Esophagus mucosa (tissue), 1 donor: Measurements from ENCODE around the gene ABI2. TPM values are rescaled to one million over a fixed set of nuclear protein-coding genes. Genes with fewer than 3 reads are reported as not detected.

Source experiments
- ATAC-seq: fragments of 200-7000 bp; cut with Tn5 transposase; one replicate; pipeline ENCODE4 v1.9.1; 2020
- total RNA-seq: library from RNA; stranded (reverse); gene quantifications from one replicate; pipeline ENCODE4 v1.2.4, GENCODE V29; 2023
- donor health status: DM: yes; HTN: yes; CAD: no.

Gene ABI2
- total RNA-seq, 1 donor from 2014 or later: 13.7 TPM

GRCh38 chr2:203431391-203432185 lies 103.4 kb downstream of the ABI2 start:
- ATAC-seq: no peak

GRCh38 chr2:203432811-203433210 lies 104.6 kb downstream of the ABI2 start:
- ATAC-seq: no peak

GRCh38 chr2:203436496-203436895 lies 108.3 kb downstream of the ABI2 start:
- ATAC-seq: no peak

GRCh38 chr2:203437511-203437910 lies 109.3 kb downstream of the ABI2 start:
- no peak for ATAC-seq

- no peak for ATAC-seq
Measured at GRCh38 chr2:203438528-203438927, 110.3 kb downstream of the ABI2 start.

GRCh38 chr2:203440671-203441070 lies 112.5 kb downstream of the ABI2 start:
- ATAC-seq: no peak

GRCh38 chr2:203441463-203441862 lies 113.3 kb downstream of the ABI2 start:
- ATAC-seq: no peak

- no peak for ATAC-seq
Measured at GRCh38 chr2:203442463-203442862, 114.3 kb downstream of the ABI2 start.

- no peak for ATAC-seq
Measured at GRCh38 chr2:203444738-203445137, 116.5 kb downstream of the ABI2 start.

GRCh38 chr2:203446071-203446481 lies 117.9 kb downstream of the ABI2 start:
- ATAC-seq: no peak

- no peak for ATAC-seq
Measured at GRCh38 chr2:203446780-203447179, 118.6 kb downstream of the ABI2 start.

GRCh38 chr2:203450561-203450960 lies 122.4 kb downstream of the ABI2 start:
- peak; percentile 34 for ATAC-seq

GRCh38 chr2:203451011-203451410 lies 122.8 kb downstream of the ABI2 start:
- no peak for ATAC-seq

GRCh38 chr2:203451689-203452088 lies 123.5 kb downstream of the ABI2 start:
- ATAC-seq: peak; percentile 65

- peak; percentile 70 for ATAC-seq
Measured at GRCh38 chr2:203453858-203454451, 125.8 kb downstream of the ABI2 start.

GRCh38 chr2:203455209-203455608 lies 127.0 kb downstream of the ABI2 start:
- ATAC-seq: no peak

GRCh38 chr2:203461746-203462145 lies 133.6 kb downstream of the ABI2 start:
- ATAC-seq: no peak

- ATAC-seq: no peak
Measured at GRCh38 chr2:203462308-203462707, 134.1 kb downstream of the ABI2 start.

- no peak for ATAC-seq
Measured at GRCh38 chr2:203463266-203463678, 135.1 kb downstream of the ABI2 start.

- no peak for ATAC-seq
Measured at GRCh38 chr2:203469546-203469945, 141.4 kb downstream of the ABI2 start.

- no peak for ATAC-seq
Measured at GRCh38 chr2:203470371-203470770, 142.2 kb downstream of the ABI2 start.

GRCh38 chr2:203471323-203471722 lies 143.1 kb downstream of the ABI2 start:
- no peak for ATAC-seq

- peak; percentile 44 for ATAC-seq
Measured at GRCh38 chr2:203476881-203477280, 148.7 kb downstream of the ABI2 start.

GRCh38 chr2:203480623-203481022 lies 152.4 kb downstream of the ABI2 start:
- ATAC-seq: no peak
